ENCODE measurements around the gene ATRX.
A peak's percentile ranks its signal among the peaks of the same experiment; 100 is the strongest.
"Not testable (repeated sequence)": the region's sequence is repeated elsewhere in the genome, so short reads cannot be mapped to it uniquely, and the experiment has no call there.

The ATRX gene

GRCh38 chrX:77510007-77510406 lies 276.0 kb downstream of the ATRX start:
- Histone ChIP-seq H3K27ac (ENCODE audit: low read length, poor library complexity, severe bottlenecking) (no peak overlapping the region), H3K79me1 (replicated peaks; ENCODE audit: low read length, poor library complexity, severe bottlenecking) (peaks cover 11% of the 10 kb centered on the region), H3K9me3 (ENCODE audit: control insufficient read depth, low read length) (peaks cover 16% of the 10 kb centered on the region), H4K8ac (ENCODE audit: low read length) (no peak overlapping the region), H2BK15ac (ENCODE audit: low read depth, poor library complexity, severe bottlenecking) (no peak overlapping the region), H2AK5ac (ENCODE audit: low read length, severe bottlenecking) (no peak overlapping the region), H3K4me1 (ENCODE audit: control insufficient read depth, insufficient read depth, low read depth, low read length) (no peaks in the 10 kb centered on the region), H3K18ac (ENCODE audit: low read depth in 1 of 2, low read length in 2 of 2) (no peak overlapping the region), H3K4me2 (ENCODE audit: low read length, poor library complexity, severe bottlenecking) (no peak overlapping the region), H3K14ac (ENCODE audit: low read length in 2 of 2) (no peak overlapping the region), H4K91ac (ENCODE audit: low read length) (no peak overlapping the region), H3K27me3 (ENCODE audit: control insufficient read depth in 1 of 2, insufficient read depth in 1 of 2, low read length in 2 of 2) (no peaks in the 10 kb centered on the region), H2BK5ac (ENCODE audit: low read depth, low read length, poor library complexity, severe bottlenecking) (no peak overlapping the region), H2AFZ (ENCODE audit: low read depth, low read length) (no peak overlapping the region), H3K4me3 (ENCODE audit: insufficient read depth in 1 of 2, low read depth in 1 of 2, low read length in 2 of 2) (no peak overlapping the region), H3K9ac (ENCODE audit: low read length) (no peak overlapping the region), H2BK12ac (ENCODE audit: low read length in 2 of 2) (no peak overlapping the region), H3K23ac (ENCODE audit: low read length in 2 of 2) (no peak overlapping the region), H3K36me3 (ENCODE audit: control insufficient read depth in 1 of 2, insufficient read depth in 2 of 2, low read depth in 1 of 2, low read length in 2 of 2) (peaks cover 14 to 59% of the 10 kb centered on the region in 2 experiments), H2BK120ac (ENCODE audit: low read depth, low read length) (no peak overlapping the region), H3K4ac (ENCODE audit: low read depth in 1 of 2, low read length in 2 of 2) (no peak overlapping the region)
- no peak for DNase-seq
- WGBS: 100% methylated on average over 1 of the region's 1 CpG

- Histone ChIP-seq H3K36me3 (ENCODE audit: control insufficient read depth in 1 of 2, insufficient read depth in 2 of 2, low read depth in 1 of 2, low read length in 2 of 2) (peaks cover 8 to 30% of the 10 kb centered on the region in 2 experiments), H3K27me3 (ENCODE audit: control insufficient read depth in 1 of 2, insufficient read depth in 1 of 2, low read length in 2 of 2) (no peaks in the 10 kb centered on the region), H3K27ac (ENCODE audit: low read length, poor library complexity, severe bottlenecking) (no peak overlapping the region), H2AFZ (ENCODE audit: low read depth, low read length) (no peak overlapping the region), H3K4me2 (ENCODE audit: low read length, poor library complexity, severe bottlenecking) (no peak overlapping the region), H3K4ac (ENCODE audit: low read depth in 1 of 2, low read length in 2 of 2) (no peak overlapping the region), H3K4me1 (ENCODE audit: control insufficient read depth, insufficient read depth, low read depth, low read length) (no peaks in the 10 kb centered on the region), H2BK120ac (ENCODE audit: low read depth, low read length) (no peak overlapping the region), H3K9ac (ENCODE audit: low read length) (no peak overlapping the region), H3K79me1 (replicated peaks; ENCODE audit: low read length, poor library complexity, severe bottlenecking) (peaks cover 2% of the 10 kb centered on the region), H3K23ac (ENCODE audit: low read length in 2 of 2) (no peak overlapping the region), H2BK12ac (ENCODE audit: low read length in 2 of 2) (no peak overlapping the region), H3K9me3 (ENCODE audit: control insufficient read depth, low read length) (no peaks in the 10 kb centered on the region), H2BK5ac (ENCODE audit: low read depth, low read length, poor library complexity, severe bottlenecking) (no peak overlapping the region), H3K14ac (ENCODE audit: low read length in 2 of 2) (no peak overlapping the region), H4K8ac (ENCODE audit: low read length) (no peak overlapping the region), H2BK15ac (ENCODE audit: low read depth, poor library complexity, severe bottlenecking) (no peak overlapping the region), H4K91ac (ENCODE audit: low read length) (no peak overlapping the region), H3K18ac (ENCODE audit: low read depth in 1 of 2, low read length in 2 of 2) (no peak overlapping the region), H3K4me3 (ENCODE audit: insufficient read depth in 1 of 2, low read depth in 1 of 2, low read length in 2 of 2) (no peak overlapping the region), H2AK5ac (ENCODE audit: low read length, severe bottlenecking) (no peak overlapping the region)
- DNase-seq: peak; percentile 31
- WGBS: 96% methylated on average over 1 of the region's 2 CpGs
Observed at GRCh38 chrX:77505227-77505626, 280.8 kb downstream of the ATRX start.

- no CpG with 5 or more reads among the region's 2 CpGs for WGBS
- H2BK12ac ChIP-seq (ENCODE audit: low read length in 2 of 2): no peak overlapping the region
- no peak overlapping the region for H4K91ac ChIP-seq (ENCODE audit: low read length)
- H2BK5ac ChIP-seq (ENCODE audit: low read depth, low read length, poor library complexity, severe bottlenecking): no peak overlapping the region
- peaks cover 0 to 15% of the 10 kb centered on the region in 2 experiments for H3K36me3 ChIP-seq (ENCODE audit: control insufficient read depth in 1 of 2, insufficient read depth in 2 of 2, low read depth in 1 of 2, low read length in 2 of 2)
- H4K8ac ChIP-seq (ENCODE audit: low read length): no peak overlapping the region
- H3K14ac ChIP-seq (ENCODE audit: low read length in 2 of 2): no peak overlapping the region
- no peak overlapping the region for H3K4me2 ChIP-seq (ENCODE audit: low read length, poor library complexity, severe bottlenecking)
- no peak overlapping the region for H3K4me3 ChIP-seq (ENCODE audit: insufficient read depth in 1 of 2, low read depth in 1 of 2, low read length in 2 of 2)
- no peaks in the 10 kb centered on the region for H3K4me1 ChIP-seq (ENCODE audit: control insufficient read depth, insufficient read depth, low read depth, low read length)
- no peaks in the 10 kb centered on the region for H3K9me3 ChIP-seq (ENCODE audit: control insufficient read depth, low read length)
- H3K4ac ChIP-seq (ENCODE audit: low read depth in 1 of 2, low read length in 2 of 2): no peak overlapping the region
- H3K9ac ChIP-seq (ENCODE audit: low read length): no peak overlapping the region
- no peak overlapping the region for H2BK120ac ChIP-seq (ENCODE audit: low read depth, low read length)
- no peak overlapping the region for H3K27ac ChIP-seq (ENCODE audit: low read length, poor library complexity, severe bottlenecking)
- H3K27me3 ChIP-seq (ENCODE audit: control insufficient read depth in 1 of 2, insufficient read depth in 1 of 2, low read length in 2 of 2): no peaks in the 10 kb centered on the region
- H2BK15ac ChIP-seq (ENCODE audit: low read depth, poor library complexity, severe bottlenecking): no peak overlapping the region
- no peak overlapping the region for H2AK5ac ChIP-seq (ENCODE audit: low read length, severe bottlenecking)
- H3K79me1 ChIP-seq (replicated peaks; ENCODE audit: low read length, poor library complexity, severe bottlenecking): no peaks in the 10 kb centered on the region
- no peak overlapping the region for H2AFZ ChIP-seq (ENCODE audit: low read depth, low read length)
- H3K23ac ChIP-seq (ENCODE audit: low read length in 2 of 2): no peak overlapping the region
- no peak for DNase-seq
- no peak overlapping the region for H3K18ac ChIP-seq (ENCODE audit: low read depth in 1 of 2, low read length in 2 of 2)
Observed at GRCh38 chrX:77502951-77503525, 283.0 kb downstream of the ATRX start.

DNA sequence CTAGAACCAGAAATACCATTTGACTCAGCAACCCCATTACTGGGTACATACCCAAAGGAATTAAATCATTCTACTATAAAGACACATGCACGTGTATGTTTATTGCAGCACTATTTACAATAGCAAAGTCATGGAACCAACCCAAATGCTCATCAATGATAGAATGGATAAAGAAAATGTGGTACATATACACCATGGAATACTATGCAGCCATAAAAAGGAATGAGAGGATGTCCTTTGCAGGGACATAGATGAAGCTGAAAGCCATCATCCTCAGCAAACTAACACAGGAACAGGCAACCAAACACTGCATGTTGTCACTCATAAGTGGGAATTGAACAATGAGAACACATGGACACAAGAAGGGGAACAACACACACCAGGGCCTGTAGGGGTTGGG lies 285.9 kb downstream of the ATRX start:
- H3K14ac ChIP-seq (ENCODE audit: low read length in 2 of 2); H3K4me2 ChIP-seq (ENCODE audit: low read length, poor library complexity, severe bottlenecking); H2BK5ac ChIP-seq (ENCODE audit: low read depth, low read length, poor library complexity, severe bottlenecking); H4K91ac ChIP-seq (ENCODE audit: low read length); H2AFZ ChIP-seq (ENCODE audit: low read depth, low read length); H3K23ac ChIP-seq (ENCODE audit: low read length in 2 of 2); H4K8ac ChIP-seq (ENCODE audit: low read length); H3K27me3 ChIP-seq (ENCODE audit: control insufficient read depth in 1 of 2, insufficient read depth in 1 of 2, low read length in 2 of 2); DNase-seq; H2AK5ac ChIP-seq (ENCODE audit: low read length, severe bottlenecking); H3K36me3 ChIP-seq (ENCODE audit: control insufficient read depth in 1 of 2, insufficient read depth in 2 of 2, low read depth in 1 of 2, low read length in 2 of 2); H3K9me3 ChIP-seq (ENCODE audit: control insufficient read depth, low read length); H3K4ac ChIP-seq (ENCODE audit: low read depth in 1 of 2, low read length in 2 of 2); H3K27ac ChIP-seq (ENCODE audit: low read length, poor library complexity, severe bottlenecking); H3K18ac ChIP-seq (ENCODE audit: low read depth in 1 of 2, low read length in 2 of 2); H2BK12ac ChIP-seq (ENCODE audit: low read length in 2 of 2); H3K9ac ChIP-seq (ENCODE audit: low read length); H3K79me1 ChIP-seq (replicated peaks; ENCODE audit: low read length, poor library complexity, severe bottlenecking); H3K4me1 ChIP-seq (ENCODE audit: control insufficient read depth, insufficient read depth, low read depth, low read length); H3K4me3 ChIP-seq (ENCODE audit: insufficient read depth in 1 of 2, low read depth in 1 of 2, low read length in 2 of 2); H2BK120ac ChIP-seq (ENCODE audit: low read depth, low read length); H2BK15ac ChIP-seq (ENCODE audit: low read depth, poor library complexity, severe bottlenecking): not testable (repeated sequence)
- no CpG with 5 or more reads among the region's 1 CpG for WGBS
